HepG2 (cell line): ENCODE results near the gene CEP43. TPM values are rescaled to one million over a fixed set of nuclear protein-coding genes. Genes with fewer than 3 reads are reported as not detected.

Experiments
- ATAC-seq: fragments of 200-7000 bp; cut with Tn5 transposase; 3 replicates; pipeline ENCODE4 v1.9.1; 2020; ENCODE audit warnings: mild to moderate bottlenecking, moderate library complexity
- BruUV-seq: library from RNA; stranded (reverse); fragments of 400-500 nt; replicated peaks from 2 replicates; lab custom pipeline; 2021; lab: Mats Ljungman, UMichigan
- CTCF ChIA-PET: fragments of 300-600 bp; formaldehyde crosslinking; extraction: SDS; loops from one replicate; lab custom pipeline; 2021; ENCODE audit warnings: low total read pairs, inconsistent platforms, low intra/inter-chr PET ratio; lab: Yijun Ruan, JAX
- POLR2A ChIA-PET: fragments of 350-600 bp; sonication (Branson Sonifier 250); formaldehyde crosslinking; loops from one replicate; lab custom pipeline; 2020; ENCODE audit warnings: antibody characterized with exemption, inconsistent platforms; lab: Yijun Ruan, JAX
- DNase-seq: peaks from one replicate; pipeline ENCODE4 v3.0.0-alpha.2; 2015; ENCODE audit warnings: low spot score
- FAIRE-seq: peaks from 3 replicates; lab custom pipeline; 2011; peaks lifted over from hg19 to GRCh38; lab: Jason Lieb, UNC
- H2AFZ ChIP-seq: one replicate; pipeline ENCODE4 v1.6.1; 2011; ENCODE audit warnings: low read length, inconsistent platforms
- H3K27ac ChIP-seq: fragments of 300-600 bp; 3 replicates; pipeline ENCODE4 v1.8.0; 2011; ENCODE audit warnings: mixed run types, mild to moderate bottlenecking, mixed read lengths, low read length, inconsistent platforms; ENCODE audit not compliant: insufficient read depth; ENCODE audit errors: extremely low read length
- H3K27me3 ChIP-seq, 2 experiments: fragments of 200-600 bp in 1 of 2; 2 replicates in 1 of 2; 3 replicates in 1 of 2; pipeline versions ENCODE4 v1.6.0 to v1.8.0; 2011; ENCODE audit warnings: low read length in 2 of 2, mild to moderate bottlenecking in 2 of 2, moderate library complexity in 2 of 2, inconsistent platforms in 1 of 2; ENCODE audit not compliant: insufficient read depth in 2 of 2, control insufficient read depth in 1 of 2
- H3K36me3 ChIP-seq, 2 experiments: fragments of 200-600 bp in 1 of 2; replicated peaks in 1 of 2; 2 replicates in 1 of 2; 3 replicates in 1 of 2; pipeline versions ENCODE4 v1.5.1 to v1.8.0; 2011; ENCODE audit warnings: low read length in 2 of 2, inconsistent platforms in 1 of 2; ENCODE audit not compliant: insufficient read depth in 2 of 2, control insufficient read depth in 1 of 2
- H3K4me1 ChIP-seq: 2 replicates; pipeline ENCODE4 v1.5.1; 2012; ENCODE audit warnings: low read length, inconsistent platforms; ENCODE audit not compliant: insufficient read depth
- H3K4me2 ChIP-seq: 2 replicates; pipeline ENCODE4 v1.6.0; 2011; ENCODE audit warnings: low read depth, low read length, inconsistent platforms
- H3K4me3 ChIP-seq, 3 experiments: fragments of 200-600 bp in 1 of 3; sonication (generic), shearing (Covaris generic) in 1 of 3; replicated peaks in 1 of 3; 2 replicates each; pipeline ENCODE4 v1.5.1; 2011 to 2016; ENCODE audit warnings: low read length in 3 of 3, inconsistent platforms in 2 of 3, low read depth in 2 of 3, mild to moderate bottlenecking in 2 of 3, control low read depth in 1 of 3, mixed read lengths in 1 of 3; ENCODE audit not compliant: insufficient read depth in 1 of 3
- H3K79me2 ChIP-seq: one replicate; pipeline ENCODE4 v1.6.1; 2011; ENCODE audit warnings: low read length, inconsistent platforms; ENCODE audit not compliant: insufficient read depth
- H3K9ac ChIP-seq: 2 replicates; pipeline ENCODE4 v1.6.0; 2011; ENCODE audit warnings: mild to moderate bottlenecking, low read depth, low read length, inconsistent platforms; ENCODE audit not compliant: insufficient read depth
- H3K9me3 ChIP-seq: 2 replicates; pipeline ENCODE4 v1.5.1; 2012; ENCODE audit warnings: mild to moderate bottlenecking, low read length
- H4K20me1 ChIP-seq: 2 replicates; pipeline ENCODE4 v1.6.0; 2011; ENCODE audit warnings: inconsistent platforms, mild to moderate bottlenecking, low read length, moderate library complexity; ENCODE audit not compliant: insufficient read depth
- EED ChIP-seq: sonication (generic); formaldehyde crosslinking; IDR thresholded peaks from 2 replicates; pipeline ENCODE4 v1.5.0; 2020; ENCODE audit warnings: mild to moderate bottlenecking, missing genetic modification reagents
- MXI1 ChIP-seq: IDR thresholded peaks from 3 replicates; pipeline ENCODE4 v1.6.1; 2012; ENCODE audit warnings: low read depth, low read length, inconsistent platforms, borderline replicate concordance
- NFE2L2 ChIP-seq: fragments of 150-350 bp; IDR thresholded peaks from 2 replicates; pipeline ENCODE4 v1.6.1; 2014; ENCODE audit warnings: low read length
- RNF2 ChIP-seq: fragments of 450-650 bp; conservative IDR thresholded peaks from 2 replicates; pipeline ENCODE4 v1.6.1; 2016; ENCODE audit warnings: low read depth
- SRSF9 ChIP-seq: fragments of 200-400 bp; formaldehyde crosslinking; IDR thresholded peaks from 2 replicates; pipeline ENCODE4 v1.6.1; 2018; ENCODE audit warnings: borderline replicate concordance, mild to moderate bottlenecking, low read depth, low read length; ENCODE audit not compliant: insufficient read depth, poor library complexity, severe bottlenecking
- TOPORS ChIP-seq: sonication (generic); formaldehyde crosslinking; IDR thresholded peaks from 2 replicates; pipeline ENCODE4 v1.8.0; 2023; ENCODE audit warnings: mild to moderate bottlenecking, missing genetic modification reagents
- WIZ ChIP-seq: sonication (generic); formaldehyde crosslinking; IDR thresholded peaks from 2 replicates; pipeline ENCODE4 v1.5.1; 2020; ENCODE audit warnings: mild to moderate bottlenecking, missing genetic modification reagents
- ZNF12 ChIP-seq: sonication (generic); formaldehyde crosslinking; IDR thresholded peaks from 2 replicates; pipeline ENCODE4 v1.5.0; 2020; ENCODE audit warnings: missing genetic modification reagents
- ZNF142 ChIP-seq: sonication (generic); formaldehyde crosslinking; IDR thresholded peaks from 2 replicates; pipeline ENCODE4 v1.4.0; 2020; ENCODE audit warnings: missing genetic modification reagents
- ZNF674 ChIP-seq: sonication (generic); formaldehyde crosslinking; IDR thresholded peaks from 2 replicates; pipeline ENCODE4 v1.5.0; 2020; ENCODE audit warnings: low read depth, mild to moderate bottlenecking, missing genetic modification reagents
- WGBS: methylation state at CpG from one replicate; pipeline ENCODE4 v1.1.6; 2017; ENCODE audit warnings: low lambda C conversion rate; 5-methylcytosine and 5-hydroxymethylcytosine counted together
- in situ Hi-C: cut with HindIII; loops from 2 replicates; pipeline ENCODE4 v1.10.0; 2017; ENCODE audit warnings: low pct_unique_long_range_greater_than_20kb; ENCODE audit not compliant: extremely low pct_ligation_motif_present
- intact Hi-C: fragments of 100-400 bp; cut with micrococcal nuclease; formaldehyde crosslinking; loops from one replicate; pipeline ENCODE4 v1.10.0; 2022; ENCODE audit not compliant: unreplicated experiment
- polyA plus RNA-seq, 8 experiments: library from polyadenylated mRNA; depleted of rRNA in 3 of 8; stranded (reverse) in 7 of 8; unstranded in 1 of 8; fragments of >200 nt; fragmentation: Illumina TruSeq in 4 of 8; extraction: Trizol in 4 of 8; gene quantifications; 2 replicates each; pipeline versions ENCODE4 v1.2.1 to v1.2.3, GENCODE V29; 2011 to 2016; ENCODE audit warnings: low read depth in 4 of 8, missing spikeins in 1 of 8, mixed read lengths in 1 of 8; ENCODE audit not compliant: insufficient read depth in 1 of 8
- total RNA-seq, 5 experiments: library from RNA; depleted of rRNA; stranded (reverse); fragments of >200 nt; fragmentation: Illumina TruSeq; extraction: Trizol; gene quantifications; 2 replicates each; pipeline ENCODE4 v1.2.3, GENCODE V29; 2016; ENCODE audit warnings: low read depth in 1 of 5
- TF ChIP-seq, protein P1 (sequence below): sonication (generic); formaldehyde crosslinking; IDR thresholded peaks from 2 replicates; pipeline ENCODE4 v1.8.1; 2023; ENCODE audit warnings: missing genetic modification reagents, mild to moderate bottlenecking, borderline replicate concordance
- TF ChIP-seq, protein P2 (sequence below): sonication (generic); formaldehyde crosslinking; IDR thresholded peaks from 2 replicates; pipeline ENCODE4 v1.9.0; 2021; ENCODE audit warnings: mild to moderate bottlenecking, missing genetic modification reagents

The CEP43 gene
- total and polyA plus RNA-seq, 2 of the 13 experiments (the other 11 are each of a cell fraction or from before 2014, with no cell fraction given), result 29.3 to 73.9 TPM

DNA sequence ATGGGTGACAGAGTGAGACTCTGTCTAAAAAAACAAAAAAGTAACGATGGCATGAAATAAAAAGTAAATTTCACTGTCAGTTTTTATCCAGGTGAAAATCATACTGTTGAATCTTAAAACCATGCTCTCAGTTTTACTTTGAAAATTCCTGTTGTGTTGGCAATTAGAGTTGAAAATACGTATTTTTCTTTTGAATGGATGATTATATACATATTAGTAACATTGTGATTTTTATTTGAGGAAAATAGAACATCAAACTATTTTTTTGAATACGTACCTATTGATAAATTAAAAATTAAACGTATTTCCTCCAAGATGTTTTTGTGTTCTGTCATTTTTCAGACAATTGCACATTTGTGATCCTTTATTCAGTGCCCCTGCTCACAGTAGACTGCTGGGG is 14.7 kb downstream of the CEP43 start:
- POLR2A ChIA-PET, result no interaction called here

More for the DNA sequence above, 14.7 kb downstream of the CEP43 start:
- in situ Hi-C loops (loop anchor here (25.0 kb wide), 1 partner anchor 123 kb away; no protein-coding TSS in a partner anchor), intact Hi-C loops (no loop called here)
- Histone ChIP-seq H3K4me2 (no peak overlapping the region), H3K4me1 (no peaks in the 10 kb centered on the region), H4K20me1 (no peaks in the 10 kb centered on the region), H3K27me3 (no peaks in the 10 kb centered on the region), H3K27ac (no peak overlapping the region), H3K79me2 (no peaks in the 10 kb centered on the region), H2AFZ (no peak overlapping the region), H3K9ac (no peak overlapping the region), H3K4me3 (no peak overlapping the region), H3K36me3 (peaks cover 20 to 78% of the 10 kb centered on the region in 2 experiments), H3K9me3 (no peaks in the 10 kb centered on the region)
- ATAC-seq, result no peak
- WGBS, result 99% methylated on average over 4 of the region's 4 CpGs
- no peak for FAIRE-seq
- DNase-seq, result no peak
- no TSS peak for BruUV-seq
- TF ChIP-seq ZNF674 (CRISPR knock-in tag), result no peak
- no peak for TF ChIP-seq SRSF9
- no peak for TF ChIP-seq WIZ (CRISPR knock-in tag)
- TF ChIP-seq ZNF142 (CRISPR knock-in tag), result no peak
- TF ChIP-seq ZNF12 (CRISPR knock-in tag), result no peak
- TF ChIP-seq, protein P1, sequence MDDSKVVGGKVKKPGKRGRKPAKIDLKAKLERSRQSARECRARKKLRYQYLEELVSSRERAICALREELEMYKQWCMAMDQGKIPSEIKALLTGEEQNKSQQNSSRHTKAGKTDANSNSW, result no peak
- TF ChIP-seq RNF2, result no peak
- TF ChIP-seq EED, result no peak
- TF ChIP-seq NFE2L2, result no peak
- no peak for TF ChIP-seq MXI1
- TF ChIP-seq, protein P2, sequence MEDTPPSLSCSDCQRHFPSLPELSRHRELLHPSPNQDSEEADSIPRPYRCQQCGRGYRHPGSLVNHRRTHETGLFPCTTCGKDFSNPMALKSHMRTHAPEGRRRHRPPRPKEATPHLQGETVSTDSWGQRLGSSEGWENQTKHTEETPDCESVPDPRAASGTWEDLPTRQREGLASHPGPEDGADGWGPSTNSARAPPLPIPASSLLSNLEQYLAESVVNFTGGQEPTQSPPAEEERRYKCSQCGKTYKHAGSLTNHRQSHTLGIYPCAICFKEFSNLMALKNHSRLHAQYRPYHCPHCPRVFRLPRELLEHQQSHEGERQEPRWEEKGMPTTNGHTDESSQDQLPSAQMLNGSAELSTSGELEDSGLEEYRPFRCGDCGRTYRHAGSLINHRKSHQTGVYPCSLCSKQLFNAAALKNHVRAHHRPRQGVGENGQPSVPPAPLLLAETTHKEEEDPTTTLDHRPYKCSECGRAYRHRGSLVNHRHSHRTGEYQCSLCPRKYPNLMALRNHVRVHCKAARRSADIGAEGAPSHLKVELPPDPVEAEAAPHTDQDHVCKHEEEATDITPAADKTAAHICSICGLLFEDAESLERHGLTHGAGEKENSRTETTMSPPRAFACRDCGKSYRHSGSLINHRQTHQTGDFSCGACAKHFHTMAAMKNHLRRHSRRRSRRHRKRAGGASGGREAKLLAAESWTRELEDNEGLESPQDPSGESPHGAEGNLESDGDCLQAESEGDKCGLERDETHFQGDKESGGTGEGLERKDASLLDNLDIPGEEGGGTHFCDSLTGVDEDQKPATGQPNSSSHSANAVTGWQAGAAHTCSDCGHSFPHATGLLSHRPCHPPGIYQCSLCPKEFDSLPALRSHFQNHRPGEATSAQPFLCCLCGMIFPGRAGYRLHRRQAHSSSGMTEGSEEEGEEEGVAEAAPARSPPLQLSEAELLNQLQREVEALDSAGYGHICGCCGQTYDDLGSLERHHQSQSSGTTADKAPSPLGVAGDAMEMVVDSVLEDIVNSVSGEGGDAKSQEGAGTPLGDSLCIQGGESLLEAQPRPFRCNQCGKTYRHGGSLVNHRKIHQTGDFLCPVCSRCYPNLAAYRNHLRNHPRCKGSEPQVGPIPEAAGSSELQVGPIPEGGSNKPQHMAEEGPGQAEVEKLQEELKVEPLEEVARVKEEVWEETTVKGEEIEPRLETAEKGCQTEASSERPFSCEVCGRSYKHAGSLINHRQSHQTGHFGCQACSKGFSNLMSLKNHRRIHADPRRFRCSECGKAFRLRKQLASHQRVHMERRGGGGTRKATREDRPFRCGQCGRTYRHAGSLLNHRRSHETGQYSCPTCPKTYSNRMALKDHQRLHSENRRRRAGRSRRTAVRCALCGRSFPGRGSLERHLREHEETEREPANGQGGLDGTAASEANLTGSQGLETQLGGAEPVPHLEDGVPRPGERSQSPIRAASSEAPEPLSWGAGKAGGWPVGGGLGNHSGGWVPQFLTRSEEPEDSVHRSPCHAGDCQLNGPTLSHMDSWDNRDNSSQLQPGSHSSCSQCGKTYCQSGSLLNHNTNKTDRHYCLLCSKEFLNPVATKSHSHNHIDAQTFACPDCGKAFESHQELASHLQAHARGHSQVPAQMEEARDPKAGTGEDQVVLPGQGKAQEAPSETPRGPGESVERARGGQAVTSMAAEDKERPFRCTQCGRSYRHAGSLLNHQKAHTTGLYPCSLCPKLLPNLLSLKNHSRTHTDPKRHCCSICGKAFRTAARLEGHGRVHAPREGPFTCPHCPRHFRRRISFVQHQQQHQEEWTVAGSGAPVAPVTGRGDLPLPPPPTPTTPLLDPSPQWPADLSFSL (CRISPR knock-in tag), result no peak
- no peak for TF ChIP-seq TOPORS (CRISPR knock-in tag)
- CTCF ChIA-PET, result no interaction called here
